ENCODE data around the gene NRXN3.

DNA sequence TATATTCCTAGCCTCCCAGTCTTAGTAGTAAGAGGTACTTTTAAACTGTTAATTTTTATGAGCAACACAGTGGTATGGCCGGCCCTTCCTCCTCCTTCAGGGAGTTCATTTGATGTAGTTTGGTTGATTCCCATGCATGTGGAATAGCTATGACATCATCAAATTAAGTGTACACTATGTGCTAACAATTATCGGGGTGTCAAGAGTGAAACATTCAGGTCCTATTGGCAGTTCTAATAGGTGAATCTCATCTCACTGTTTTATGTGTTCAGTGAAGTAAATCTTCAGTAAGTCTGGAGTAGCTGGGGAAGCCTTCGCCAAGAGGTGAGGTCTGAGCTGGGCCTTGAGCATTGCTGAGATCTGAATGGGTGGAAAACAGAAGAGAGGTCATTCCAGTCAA is 1384.6 kb downstream of the NRXN3 start:
- TF ChIP-seq CTCF (IDR thresholded peaks at IDR 0.05; ENCODE audit: poor library complexity, severe bottlenecking) (no peak), EZH2 (IDR thresholded peaks at IDR 0.05; ENCODE audit: borderline replicate concordance, insufficient read depth, low read length, poor library complexity, severe bottlenecking) (no peak), TAF1 (IDR thresholded peaks at IDR 0.05; ENCODE audit: low read depth) (no peak), REST (IDR thresholded peaks at IDR 0.05; ENCODE audit: borderline replicate concordance) (no peak)
